DND-41 (cell line): ENCODE results near the gene MANEA.

ENCODE experiments used
- ATAC-seq: fragments of 200-7000 bp; cut with Tn5 transposase; 3 replicates; pipeline ENCODE4 v1.9.1; 2021; ENCODE audit warnings: low read depth; ENCODE audit not compliant: insufficient read depth
- DNase-seq: peaks from one replicate; pipeline ENCODE4 v3.0.0-alpha.2; 2020
- H2AFZ ChIP-seq: 2 replicates; pipeline ENCODE4 v1.6.0; 2012; ENCODE audit warnings: low read depth, low read length
- H3K27ac ChIP-seq: 2 replicates; pipeline ENCODE4 v1.5.1; 2012; ENCODE audit warnings: low read length, inconsistent platforms
- H3K27me3 ChIP-seq: fragments of 200-600 bp; sonication (generic); 2 replicates; pipeline ENCODE4 v1.6.0; 2012; ENCODE audit warnings: low read length, mild to moderate bottlenecking, inconsistent platforms; ENCODE audit not compliant: insufficient read depth, poor library complexity
- H3K36me3 ChIP-seq: 2 replicates; pipeline ENCODE4 v1.5.1; 2012; ENCODE audit warnings: low read length, inconsistent platforms; ENCODE audit not compliant: insufficient read depth
- H3K4me1 ChIP-seq: 2 replicates; pipeline ENCODE4 v1.5.1; 2012; ENCODE audit warnings: mild to moderate bottlenecking, low read length; ENCODE audit not compliant: insufficient read depth
- H3K4me2 ChIP-seq: 2 replicates; pipeline ENCODE4 v1.6.0; 2012; ENCODE audit warnings: mild to moderate bottlenecking, moderate library complexity, low read length, inconsistent platforms; ENCODE audit not compliant: insufficient read depth
- H3K4me3 ChIP-seq, 2 experiments: fragments of 200-600 bp in 1 of 2; shearing (Covaris generic) in 1 of 2; 2 replicates each; pipeline ENCODE4 v1.5.1; 2012 to 2016; ENCODE audit warnings: inconsistent platforms in 2 of 2, low read length in 2 of 2, mild to moderate bottlenecking in 2 of 2, low read depth in 1 of 2, moderate library complexity in 1 of 2
- H3K79me2 ChIP-seq: 2 replicates; pipeline ENCODE4 v1.6.0; 2012; ENCODE audit warnings: low read length, inconsistent platforms; ENCODE audit not compliant: insufficient read depth
- H3K9ac ChIP-seq: 2 replicates; pipeline ENCODE4 v1.6.0; 2012; ENCODE audit warnings: low read depth, mild to moderate bottlenecking, inconsistent platforms, low read length, moderate library complexity
- H3K9me3 ChIP-seq: 2 replicates; pipeline ENCODE4 v1.5.1; 2012; ENCODE audit warnings: low read length, moderate library complexity, mild to moderate bottlenecking, inconsistent platforms; ENCODE audit not compliant: insufficient read depth, severe bottlenecking
- H4K20me1 ChIP-seq: 2 replicates; pipeline ENCODE4 v1.6.0; 2012; ENCODE audit warnings: low read length; ENCODE audit not compliant: insufficient read depth
- CTCF ChIP-seq: IDR thresholded peaks from 2 replicates; pipeline ENCODE4 v1.5.1; 2012; ENCODE audit warnings: borderline replicate concordance, low read length, moderate library complexity, mild to moderate bottlenecking; ENCODE audit not compliant: poor library complexity, severe bottlenecking; ENCODE audit errors: extremely low read depth
- EZH2 ChIP-seq: IDR thresholded peaks from 3 replicates; pipeline ENCODE4 v1.6.1; 2012; ENCODE audit warnings: borderline replicate concordance, low read depth, mild to moderate bottlenecking, moderate library complexity, low read length, inconsistent platforms; ENCODE audit not compliant: severe bottlenecking

Gene MANEA

GRCh38 chr6:95545686-95546085 is 31.6 kb upstream of the MANEA start:
- Histone ChIP-seq H3K4me3 (no peak overlapping the region), H3K79me2 (no peaks in the 10 kb centered on the region), H3K4me2 (no peak overlapping the region), H2AFZ (no peak overlapping the region), H3K9ac (no peak overlapping the region), H3K27me3 (no peaks in the 10 kb centered on the region), H3K4me1 (no peaks in the 10 kb centered on the region), H3K36me3 (no peaks in the 10 kb centered on the region), H3K9me3 (no peaks in the 10 kb centered on the region), H3K27ac (no peak overlapping the region), H4K20me1 (no peaks in the 10 kb centered on the region)
- TF ChIP-seq EZH2 (no peak), CTCF (no peak)
- ATAC-seq (no peak), DNase-seq (no peak)

- Histone ChIP-seq H3K9me3 (no peaks in the 10 kb centered on the region), H3K4me1 (no peaks in the 10 kb centered on the region), H3K27ac (no peak overlapping the region), H3K36me3 (no peaks in the 10 kb centered on the region), H3K27me3 (no peaks in the 10 kb centered on the region), H3K4me3 (no peak overlapping the region), H4K20me1 (no peaks in the 10 kb centered on the region), H3K9ac (no peak overlapping the region), H2AFZ (no peak overlapping the region), H3K4me2 (no peak overlapping the region), H3K79me2 (no peaks in the 10 kb centered on the region)
- no peak for DNase-seq
- TF ChIP-seq CTCF (no peak), EZH2 (no peak)
- no peak for ATAC-seq
Observed at GRCh38 chr6:95546148-95546547, 31.2 kb upstream of the MANEA start.

GRCh38 chr6:95547043-95547442 is 30.3 kb upstream of the MANEA start:
- Histone ChIP-seq H3K4me3 (no peak overlapping the region), H3K4me1 (no peaks in the 10 kb centered on the region), H3K79me2 (no peaks in the 10 kb centered on the region), H3K9me3 (no peaks in the 10 kb centered on the region), H3K27ac (no peak overlapping the region), H4K20me1 (no peaks in the 10 kb centered on the region), H2AFZ (no peak overlapping the region), H3K9ac (no peak overlapping the region), H3K27me3 (no peaks in the 10 kb centered on the region), H3K36me3 (no peaks in the 10 kb centered on the region), H3K4me2 (no peak overlapping the region)
- no peak for DNase-seq
- ATAC-seq, result no peak
- TF ChIP-seq CTCF, result no peak

GRCh38 chr6:95548188-95548786 is 29.0 kb upstream of the MANEA start:
- no peak overlapping the region for H2AFZ ChIP-seq
- no peak overlapping the region for H3K4me3 ChIP-seq
- H4K20me1 ChIP-seq, result no peaks in the 10 kb centered on the region
- ATAC-seq (no peak), DNase-seq (no peak)
- no peaks in the 10 kb centered on the region for H3K79me2 ChIP-seq
- TF ChIP-seq EZH2, result no peak
- TF ChIP-seq CTCF, result no peak
- no peak overlapping the region for H3K27ac ChIP-seq
- H3K4me1 ChIP-seq, result no peaks in the 10 kb centered on the region
- H3K9ac ChIP-seq, result no peak overlapping the region
- H3K36me3 ChIP-seq, result no peaks in the 10 kb centered on the region
- H3K9me3 ChIP-seq, result no peaks in the 10 kb centered on the region
- no peaks in the 10 kb centered on the region for H3K27me3 ChIP-seq
- no peak overlapping the region for H3K4me2 ChIP-seq
